Neuronal stem cell (in vitro differentiated cells): ENCODE measurements around the gene TNS1.

Experiments
- DNase-seq: peaks from one replicate; pipeline ENCODE4 v3.0.0-alpha.2; 2013; ENCODE audit warnings: low spot score
- H2AFZ ChIP-seq: one replicate; pipeline ENCODE4 v1.6.1; 2013; ENCODE audit warnings: mild to moderate bottlenecking, low read length, inconsistent platforms
- H2AK5ac ChIP-seq: 2 replicates; pipeline ENCODE4 v1.6.1; 2013; ENCODE audit warnings: low read depth, mild to moderate bottlenecking, inconsistent platforms, low read length, moderate library complexity, mixed read lengths
- H2BK120ac ChIP-seq: 2 replicates; pipeline ENCODE4 v1.6.1; 2013; ENCODE audit warnings: low read depth, mild to moderate bottlenecking, inconsistent platforms, low read length, moderate library complexity, mixed read lengths
- H2BK12ac ChIP-seq: one replicate; pipeline ENCODE4 v1.6.1; 2013; ENCODE audit warnings: low read length, inconsistent platforms
- H2BK15ac ChIP-seq: 2 replicates; pipeline ENCODE4 v1.6.1; 2013; ENCODE audit warnings: mild to moderate bottlenecking, low read length, inconsistent platforms, mixed read lengths
- H2BK5ac ChIP-seq: one replicate; pipeline ENCODE4 v1.6.1; 2013; ENCODE audit warnings: inconsistent platforms, mild to moderate bottlenecking, low read length, moderate library complexity
- H3K14ac ChIP-seq: one replicate; pipeline ENCODE4 v1.6.1; 2013; ENCODE audit warnings: low read length, inconsistent platforms
- H3K18ac ChIP-seq: 2 replicates; pipeline ENCODE4 v1.6.1; 2013; ENCODE audit warnings: low read length, inconsistent platforms
- H3K23ac ChIP-seq: 2 replicates; pipeline ENCODE4 v1.6.1; 2013; ENCODE audit warnings: low read depth, mild to moderate bottlenecking, mixed read lengths, low read length, inconsistent platforms; ENCODE audit not compliant: poor library complexity
- H3K27ac ChIP-seq: replicated peaks from 3 replicates; pipeline ENCODE4 v1.5.1; 2013; ENCODE audit warnings: low read length, inconsistent platforms
- H3K27me3 ChIP-seq, 3 experiments: 2 replicates each; pipeline ENCODE4 v1.6.1; 2013; ENCODE audit warnings: low read length in 3 of 3, mild to moderate bottlenecking in 2 of 3, inconsistent platforms in 1 of 3, low read depth in 1 of 3, mixed read lengths in 1 of 3, moderate library complexity in 1 of 3; ENCODE audit not compliant: control insufficient read depth in 3 of 3, insufficient read depth in 3 of 3
- H3K36me3 ChIP-seq, 2 donors: replicated peaks in 1 of 2; 2 replicates each; pipeline ENCODE4 v1.6.1; 2013; ENCODE audit warnings: low read length in 2 of 2; ENCODE audit not compliant: control insufficient read depth in 2 of 2, insufficient read depth in 2 of 2
- H3K4ac ChIP-seq: 2 replicates; pipeline ENCODE4 v1.6.1; 2013; ENCODE audit warnings: inconsistent platforms, mild to moderate bottlenecking, low read length, moderate library complexity
- H3K4me1 ChIP-seq, 2 donors: 1 replicate in 1 of 2; 2 replicates in 1 of 2; pipeline ENCODE4 v1.6.1; 2013; ENCODE audit warnings: low read length in 2 of 2, low read depth in 1 of 2; ENCODE audit not compliant: control insufficient read depth in 2 of 2, insufficient read depth in 1 of 2
- H3K4me2 ChIP-seq: one replicate; pipeline ENCODE4 v1.6.1; 2013; ENCODE audit warnings: mild to moderate bottlenecking, low read length, inconsistent platforms; ENCODE audit not compliant: insufficient read depth, poor library complexity, severe bottlenecking
- H3K4me3 ChIP-seq, 2 donors: 2 replicates each; pipeline ENCODE4 v1.5.1; 2013; ENCODE audit warnings: low read length in 2 of 2, mild to moderate bottlenecking in 2 of 2, inconsistent platforms in 1 of 2, moderate library complexity in 1 of 2
- H3K79me1 ChIP-seq: one replicate; pipeline ENCODE4 v1.6.1; 2013; ENCODE audit warnings: low read depth, mild to moderate bottlenecking, inconsistent platforms, low read length, moderate library complexity
- H3K9ac ChIP-seq: one replicate; pipeline ENCODE4 v1.6.1; 2013; ENCODE audit warnings: mild to moderate bottlenecking, low read depth, low read length, inconsistent platforms; ENCODE audit not compliant: poor library complexity
- H3K9me3 ChIP-seq, 2 donors: replicated peaks in 1 of 2; 2 replicates each; pipeline versions ENCODE3 to v1.6.1; 2013; ENCODE audit warnings: low read length in 2 of 2, mild to moderate bottlenecking in 2 of 2, inconsistent platforms in 1 of 2, low read depth in 1 of 2, mixed read lengths in 1 of 2, moderate library complexity in 1 of 2; ENCODE audit not compliant: control insufficient read depth in 2 of 2, insufficient read depth in 1 of 2
- H4K8ac ChIP-seq: one replicate; pipeline ENCODE4 v1.6.1; 2013; ENCODE audit warnings: low read depth, mild to moderate bottlenecking, inconsistent platforms, low read length, moderate library complexity
- H4K91ac ChIP-seq: one replicate; pipeline ENCODE4 v1.6.1; 2013; ENCODE audit warnings: low read length, low read depth, mild to moderate bottlenecking, inconsistent platforms; ENCODE audit not compliant: poor library complexity
- WGBS, 2 donors: extraction: QIAGEN DNeasy Blood & Tissue Kit; methylation state at CpG; one replicate each; pipeline ENCODE4 v1.1.7; 2013; ENCODE audit warnings: missing lambda C conversion rate in 2 of 2, mixed read lengths in 1 of 2; ENCODE audit not compliant: insufficient read length in 2 of 2, insufficient replicate concordance in 1 of 2; ENCODE audit errors: extremely low coverage in 2 of 2; 5-methylcytosine and 5-hydroxymethylcytosine counted together

Gene TNS1

DNA sequence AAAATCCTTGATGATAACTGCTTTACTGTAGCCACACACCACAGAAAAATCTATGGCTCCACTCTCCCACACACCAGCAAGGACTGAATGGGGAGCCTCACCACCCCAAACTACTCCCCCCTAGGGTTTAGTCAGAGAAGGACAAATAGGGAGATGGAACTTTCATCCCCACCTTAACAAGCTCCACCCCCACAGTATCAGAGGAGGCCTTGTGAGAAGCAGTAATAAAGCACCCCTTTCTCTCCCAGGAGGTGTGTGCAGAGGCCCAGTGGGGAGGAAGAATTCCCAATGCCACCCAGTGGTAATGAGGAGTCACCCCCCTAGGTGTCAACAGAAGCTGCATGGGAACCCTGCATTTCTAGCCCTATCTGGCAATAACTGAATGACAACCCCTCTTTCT, 224.9 kb downstream of the TNS1 start:
- Histone ChIP-seq H3K36me3 (no peaks in the 10 kb centered on the region), H2BK5ac (no peak overlapping the region), H3K9me3 (no peaks in the 10 kb centered on the region), H3K18ac (no peak overlapping the region), H3K79me1 (no peaks in the 10 kb centered on the region), H2BK15ac (no peak overlapping the region), H3K4me2 (no peak overlapping the region), H3K23ac (no peak overlapping the region), H4K91ac (no peak overlapping the region), H3K4ac (no peak overlapping the region), H3K14ac (no peak overlapping the region), H2AFZ (no peak overlapping the region), H4K8ac (no peak overlapping the region), H3K27ac (no peak overlapping the region), H2AK5ac (no peak overlapping the region), H3K4me1 (no peaks in the 10 kb centered on the region), H3K9ac (no peak overlapping the region), H3K4me3 (no peak overlapping the region), H2BK12ac (no peak overlapping the region), H3K27me3 (peaks cover 0 to 4% (median 0%) of the 10 kb centered on the region in 3 experiments), H2BK120ac (no peak overlapping the region)
- DNase-seq, result no peak

DNA sequence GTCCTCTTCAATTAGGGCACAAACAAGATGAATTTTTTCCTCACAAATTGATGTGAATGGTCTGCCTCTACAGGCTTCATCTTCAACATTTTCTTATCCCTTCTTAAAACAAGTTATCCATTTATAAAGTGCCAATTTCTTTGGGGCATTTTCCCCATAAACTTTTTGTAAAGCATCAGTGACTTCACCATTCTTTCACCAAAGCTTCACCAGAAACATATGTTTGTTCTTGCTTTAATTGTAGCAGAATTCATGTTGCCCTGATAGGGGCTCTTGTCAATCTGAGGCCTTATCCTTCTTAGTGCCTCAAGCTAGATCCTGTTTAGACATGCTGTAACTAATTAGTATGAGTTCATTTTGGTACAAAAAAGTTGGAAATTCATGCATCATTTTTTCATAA, 226.2 kb downstream of the TNS1 start:
- Histone ChIP-seq H3K4me1 (no peaks in the 10 kb centered on the region), H2BK12ac (no peak overlapping the region), H3K14ac (no peak overlapping the region), H2BK15ac (no peak overlapping the region), H3K27ac (no peak overlapping the region), H3K27me3 (peaks cover 0 to 4% (median 1%) of the 10 kb centered on the region in 3 experiments), H2AFZ (no peak overlapping the region), H3K79me1 (no peaks in the 10 kb centered on the region), H4K91ac (no peak overlapping the region), H3K9ac (no peak overlapping the region), H3K36me3 (no peaks in the 10 kb centered on the region), H3K4me3 (no peak overlapping the region), H2BK5ac (no peak overlapping the region), H3K4ac (no peak overlapping the region), H3K4me2 (no peak overlapping the region), H3K23ac (no peak overlapping the region), H2BK120ac (no peak overlapping the region), H3K18ac (no peak overlapping the region), H2AK5ac (no peak overlapping the region), H4K8ac (no peak overlapping the region), H3K9me3 (no peaks in the 10 kb centered on the region)
- DNase-seq, result no peak

DNA sequence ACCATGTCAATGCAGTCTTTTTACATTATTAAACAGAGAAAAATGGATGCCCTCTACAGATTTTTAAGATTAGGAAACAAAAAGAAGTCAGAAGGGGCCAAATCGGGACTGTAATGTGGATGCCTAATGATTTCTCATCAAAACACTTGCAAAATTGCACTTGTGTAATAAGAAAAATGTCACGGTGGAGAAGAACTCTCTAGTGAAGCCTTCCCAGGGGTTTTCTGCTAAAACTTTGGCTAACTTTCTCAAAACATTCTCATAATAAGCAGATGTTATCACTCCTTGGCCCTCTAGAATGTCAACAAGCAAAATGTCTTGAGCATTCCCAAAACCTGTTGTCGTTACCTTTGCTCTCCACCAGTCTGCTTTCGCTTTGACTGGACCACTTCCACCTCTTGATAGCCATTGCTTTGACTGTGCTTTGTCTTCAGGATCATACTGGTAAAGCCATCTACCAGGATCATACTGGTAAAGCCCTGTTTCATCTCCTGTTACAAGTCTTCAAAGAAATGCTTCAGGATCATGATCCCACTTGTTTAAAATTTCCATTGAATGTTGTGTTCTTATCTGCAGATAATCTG, 226.8 kb downstream of the TNS1 start:
- Histone ChIP-seq H4K8ac (no peak overlapping the region), H3K9me3 (no peaks in the 10 kb centered on the region), H3K23ac (no peak overlapping the region), H2AK5ac (no peak overlapping the region), H3K27me3 (peaks cover 0 to 4% (median 1%) of the 10 kb centered on the region in 3 experiments), H2BK12ac (no peak overlapping the region), H4K91ac (no peak overlapping the region), H2BK120ac (no peak overlapping the region), H3K27ac (no peak overlapping the region), H3K4me1 (no peaks in the 10 kb centered on the region), H2AFZ (no peak overlapping the region), H3K18ac (no peak overlapping the region), H3K9ac (no peak overlapping the region), H3K4ac (no peak overlapping the region), H2BK15ac (no peak overlapping the region), H2BK5ac (no peak overlapping the region), H3K79me1 (no peaks in the 10 kb centered on the region), H3K14ac (no peak overlapping the region), H3K4me3 (no peak overlapping the region), H3K4me2 (no peak overlapping the region), H3K36me3 (no peaks in the 10 kb centered on the region)
- DNase-seq, result no peak
- WGBS, 2 donors, result no CpG with 5 or more reads among the region's 4 CpGs

DNA sequence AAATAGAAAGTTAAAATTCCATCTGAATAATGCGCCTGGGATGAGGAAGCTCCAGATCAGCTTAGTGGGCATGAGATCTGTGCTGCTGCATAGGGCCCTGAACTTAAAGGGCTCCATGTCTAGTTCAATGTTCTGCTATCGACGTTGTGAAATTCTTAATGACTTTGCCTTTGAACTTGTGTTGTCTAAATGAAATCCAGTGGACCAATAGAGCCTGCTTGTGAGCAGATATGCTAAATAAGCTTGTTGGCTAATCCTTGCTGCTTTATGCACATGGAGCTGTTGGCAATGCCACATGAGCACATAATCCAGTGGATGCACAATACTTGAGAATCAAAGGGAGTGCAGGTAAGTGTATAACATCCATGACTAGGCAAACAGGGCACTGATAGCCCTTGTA, 228.6 kb downstream of the TNS1 start:
- no peak overlapping the region for H2BK120ac ChIP-seq
- H3K18ac ChIP-seq, result no peak overlapping the region
- H3K4ac ChIP-seq, result no peak overlapping the region
- no peak overlapping the region for H2AFZ ChIP-seq
- no peak overlapping the region for H3K14ac ChIP-seq
- DNase-seq, result no peak
- no peaks in the 10 kb centered on the region for H3K79me1 ChIP-seq
- no peak overlapping the region for H3K23ac ChIP-seq
- H3K4me3 ChIP-seq, result no peak overlapping the region
- H3K9ac ChIP-seq, result no peak overlapping the region
- H3K27ac ChIP-seq, result no peak overlapping the region
- H3K27me3 ChIP-seq, result peaks cover 0 to 13% (median 1%) of the 10 kb centered on the region in 3 experiments
- no peak overlapping the region for H3K4me2 ChIP-seq
- H3K36me3 ChIP-seq, result no peaks in the 10 kb centered on the region
- H3K4me1 ChIP-seq, result no peaks in the 10 kb centered on the region
- no peak overlapping the region for H2BK15ac ChIP-seq
- H2AK5ac ChIP-seq, result no peak overlapping the region
- H2BK12ac ChIP-seq, result no peak overlapping the region
- no peak overlapping the region for H2BK5ac ChIP-seq
- H4K8ac ChIP-seq, result no peak overlapping the region
- H3K9me3 ChIP-seq, result no peaks in the 10 kb centered on the region
- H4K91ac ChIP-seq, result no peak overlapping the region
- WGBS, 2 donors, result no CpG with 5 or more reads among the region's 3 CpGs
